Loucy (cell line): ENCODE results near the gene EFEMP1.

Source experiments
- CTCF ChIP-seq: fragments of 200-600 bp; sonication (generic); conservative IDR thresholded peaks from 2 replicates; pipeline ENCODE4 v1.5.1; 2014; ENCODE audit warnings: mild to moderate bottlenecking, antibody characterized with exemption, low read length
- EZH2phosphoT487 ChIP-seq: fragments of 200-600 bp; IDR thresholded peaks from 2 replicates; pipeline ENCODE4 v1.6.1; 2018; ENCODE audit warnings: antibody characterized with exemption, mild to moderate bottlenecking, moderate library complexity, borderline replicate concordance

GRCh38 chr2:55926974-55927373, 3.4 kb upstream of the EFEMP1 start:
- TF ChIP-seq CTCF (no peak), EZH2phosphoT487 (no peak)
